GM18519 (cell line): ENCODE data around the gene RAB9A.
"Not testable (repeated sequence)": the region's sequence is repeated elsewhere in the genome, so short reads cannot be mapped to it uniquely, and the experiment has no call there.

Experiments used
- ATAC-seq: cut with Tn5 transposase; IDR thresholded peaks from one replicate; pipeline ENCODE4 v1.9.1; 2021; ENCODE audit warnings: mild to moderate bottlenecking, moderate library complexity; ENCODE audit not compliant: unreplicated experiment, low FRiP score

Gene RAB9A

DNA sequence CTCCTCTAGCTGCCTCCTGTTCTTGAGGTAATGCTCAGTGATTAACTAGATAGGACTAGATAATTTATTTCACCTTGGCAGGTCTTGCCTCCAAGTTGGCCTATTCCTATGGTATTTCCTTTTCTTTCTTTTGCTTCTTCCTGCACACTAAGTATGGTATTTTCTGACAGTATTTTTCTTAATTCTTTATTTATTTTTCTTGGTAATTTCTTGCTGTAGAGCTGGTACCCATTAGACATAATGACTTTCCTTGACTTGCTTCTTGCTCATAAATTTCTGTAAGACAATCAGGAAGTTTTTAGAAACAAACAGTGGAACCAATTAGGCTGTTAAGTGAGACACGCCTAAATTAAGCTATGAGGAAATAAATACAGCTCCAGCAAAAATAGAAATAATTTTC lies 9.5 kb downstream of the RAB9A start:
- ATAC-seq, result no peak

DNA sequence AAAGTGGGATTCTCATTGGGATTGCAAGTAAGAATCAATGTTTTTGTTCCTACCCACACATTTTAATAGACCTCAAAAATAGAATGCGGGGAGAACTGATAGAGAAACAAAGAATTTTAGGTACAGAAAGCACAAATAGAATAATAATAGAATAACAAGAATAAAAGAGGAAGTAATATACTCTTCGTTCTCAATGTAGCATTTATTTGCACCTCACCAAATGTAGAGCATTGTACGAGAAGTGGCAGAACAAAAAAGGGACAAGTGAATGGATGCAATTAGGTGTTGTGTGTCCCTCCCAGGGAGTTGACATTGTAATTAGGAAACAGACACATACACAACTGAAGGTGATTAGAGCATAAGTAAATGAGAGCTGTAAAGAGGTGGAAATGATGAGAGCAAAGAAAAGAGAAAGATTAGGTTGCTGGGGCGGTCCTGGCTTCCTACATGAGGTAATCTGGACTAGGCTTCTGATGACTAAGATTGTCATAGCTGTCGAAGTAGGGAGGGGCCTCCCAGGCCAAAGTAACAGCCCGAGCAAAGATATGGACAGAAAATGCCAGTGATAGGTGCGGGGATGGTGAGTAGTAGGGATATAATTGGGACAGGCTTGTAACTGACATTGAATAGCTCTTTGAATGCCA lies 10.4 kb downstream of the RAB9A start:
- ATAC-seq, result peak; percentile 63

GRCh38 chrX:13700380-13700779 lies 11.5 kb downstream of the RAB9A start:
- ATAC-seq, result no peak

GRCh38 chrX:13702111-13702789 lies 13.3 kb downstream of the RAB9A start:
- no peak for ATAC-seq

- no peak for ATAC-seq
Observed at GRCh38 chrX:13703135-13703534, 14.2 kb downstream of the RAB9A start.

GRCh38 chrX:13703589-13703988 lies 14.7 kb downstream of the RAB9A start:
- no peak for ATAC-seq

DNA sequence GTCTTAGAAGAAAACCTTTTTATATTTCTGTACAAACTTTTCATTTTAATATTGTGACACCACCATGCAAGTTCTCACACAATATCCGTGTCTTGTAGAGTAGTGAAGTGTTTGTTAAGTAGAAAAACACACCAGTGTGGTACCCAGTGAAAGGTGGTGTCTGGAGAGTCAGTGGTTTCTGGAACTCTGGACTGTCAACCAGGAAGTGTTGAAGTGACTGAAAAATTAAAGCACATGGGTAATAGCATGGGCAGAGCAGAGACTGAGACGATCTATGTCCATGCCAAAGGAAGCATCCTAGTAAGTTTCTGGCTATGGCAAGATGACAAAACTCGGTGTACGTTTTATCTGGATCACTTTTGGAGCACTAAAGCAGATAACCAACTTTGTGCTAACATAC lies 22.2 kb downstream of the RAB9A start:
- ATAC-seq, result no peak

DNA sequence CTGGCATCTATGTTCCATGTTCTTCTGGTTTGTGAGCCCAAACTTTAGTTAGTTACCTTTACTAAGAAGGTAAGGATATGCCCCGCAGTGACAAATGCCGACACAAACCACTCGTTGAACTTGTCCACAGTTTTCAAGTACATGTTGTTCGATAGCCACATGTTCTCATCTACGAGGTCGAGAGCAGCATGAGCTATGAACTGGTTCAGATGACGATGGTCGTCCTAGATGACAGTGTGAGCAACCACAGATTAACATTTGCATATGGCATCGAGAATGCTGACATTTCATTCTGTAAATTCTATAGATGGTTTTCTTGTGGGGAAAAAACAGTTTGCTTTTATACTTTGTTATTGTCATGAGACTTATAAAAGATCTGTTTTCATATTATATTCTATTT lies 27.5 kb downstream of the RAB9A start:
- ATAC-seq, result no peak

DNA sequence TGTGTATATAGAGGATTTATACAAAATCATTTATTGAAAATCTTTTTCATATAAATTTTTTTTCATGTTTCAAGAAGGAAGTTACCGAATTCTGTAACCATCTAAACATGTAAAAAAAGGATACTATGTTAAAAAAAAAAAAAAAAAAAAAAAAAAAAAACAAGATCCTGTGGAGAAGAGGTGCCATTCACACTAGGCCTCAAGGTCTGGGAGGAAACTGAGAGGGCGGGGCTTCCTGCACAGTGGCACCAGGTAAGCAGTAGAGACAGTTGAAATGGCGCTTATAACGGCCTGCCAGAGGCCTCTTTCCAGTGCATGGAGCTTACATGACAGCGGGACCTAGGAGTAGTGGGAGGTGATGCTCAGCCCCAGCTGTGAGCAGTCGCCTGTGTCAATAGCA lies 28.0 kb downstream of the RAB9A start:
- no peak for ATAC-seq

DNA sequence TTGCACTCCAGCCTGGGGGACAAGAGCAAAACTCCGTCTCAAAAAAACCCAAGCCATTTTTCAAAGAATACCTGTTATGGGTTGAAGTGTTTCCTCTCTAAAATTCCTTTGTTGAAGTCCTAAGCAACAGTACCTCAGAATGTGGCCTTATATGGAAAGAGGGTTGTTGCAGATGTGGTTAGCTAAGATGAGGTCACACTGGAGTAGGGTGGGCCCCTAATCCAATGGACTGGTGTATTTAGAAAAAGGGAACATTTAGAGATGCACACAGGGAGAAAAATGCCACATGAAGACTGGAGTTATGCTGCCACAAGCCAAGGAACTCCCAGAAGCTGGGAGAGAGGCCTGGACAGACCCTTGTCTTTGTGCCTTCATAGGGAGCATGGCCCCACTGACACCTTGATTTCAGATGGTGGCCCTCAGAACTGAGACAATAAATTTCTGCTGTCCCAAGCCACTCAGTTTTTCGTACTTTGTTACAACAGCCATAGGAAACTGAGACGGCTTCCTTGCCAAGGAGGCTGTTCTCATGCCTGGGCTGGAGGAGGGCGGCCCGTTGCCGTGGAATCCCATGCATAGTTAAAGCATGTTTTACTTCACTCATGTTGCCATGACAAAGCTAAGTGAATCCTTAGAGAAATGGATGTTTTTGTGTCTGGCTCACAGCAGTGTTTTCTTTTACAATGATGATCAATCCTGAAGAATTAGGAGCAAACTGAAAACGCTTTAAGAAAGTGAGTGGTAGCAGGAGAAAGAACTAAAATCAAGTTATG lies 29.0 kb downstream of the RAB9A start:
- ATAC-seq, result no peak

- no peak for ATAC-seq
Observed at GRCh38 chrX:13719192-13719856, 30.4 kb downstream of the RAB9A start.

DNA sequence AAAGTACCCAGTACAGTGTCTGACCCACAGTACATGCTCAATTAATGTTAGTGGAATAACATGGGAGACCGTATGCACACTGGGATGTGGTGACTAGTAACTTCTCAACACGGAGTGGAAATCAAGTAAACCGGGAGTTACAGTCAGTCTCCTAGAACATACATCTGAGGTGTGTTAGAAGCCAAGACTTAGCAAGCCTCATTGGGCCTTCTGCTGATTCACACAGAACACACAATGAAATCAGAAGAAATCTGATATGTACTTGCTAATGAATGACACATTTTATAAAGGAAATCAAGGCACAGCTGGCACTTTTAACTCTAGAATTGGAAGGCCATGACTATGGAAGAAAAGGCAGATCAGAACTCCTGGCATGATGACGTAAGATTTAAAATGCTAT lies 32.4 kb downstream of the RAB9A start:
- ATAC-seq, result no peak

DNA sequence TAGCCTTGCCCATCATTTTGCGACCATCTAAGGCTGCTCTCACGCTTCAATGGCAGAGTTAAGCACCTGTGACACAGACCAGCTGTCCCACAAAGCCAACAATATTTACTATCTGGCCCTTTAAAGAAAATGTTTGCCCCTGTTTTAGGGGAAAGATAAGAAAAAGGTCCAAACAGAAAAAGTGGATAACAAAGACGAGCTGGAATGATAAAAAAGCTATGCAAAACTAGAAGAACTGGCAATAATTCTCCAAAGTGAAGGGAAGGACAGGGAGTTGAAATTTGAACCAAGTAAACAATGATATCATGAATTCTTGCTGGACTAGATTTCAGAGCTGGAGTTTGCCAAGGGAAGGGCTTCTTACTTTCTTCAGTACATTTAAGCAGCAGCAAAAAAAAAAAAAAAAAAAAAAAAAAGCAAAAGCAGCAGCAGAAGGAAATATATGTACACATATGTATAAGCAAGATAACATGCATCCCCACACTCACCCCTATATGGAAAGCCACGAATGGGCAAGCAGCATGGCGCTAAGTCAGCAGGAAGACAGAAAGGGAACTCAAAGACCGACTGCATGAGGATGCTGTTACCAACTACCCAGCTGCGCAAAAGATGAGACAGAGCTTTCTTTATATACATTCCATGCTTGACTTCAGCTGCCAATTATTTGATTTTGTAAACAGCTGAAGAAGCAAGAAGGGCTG lies 33.0 kb downstream of the RAB9A start:
- no peak for ATAC-seq

- not testable (repeated sequence) for ATAC-seq
Observed at GRCh38 chrX:13724878-13725277, 36.0 kb downstream of the RAB9A start.

DNA sequence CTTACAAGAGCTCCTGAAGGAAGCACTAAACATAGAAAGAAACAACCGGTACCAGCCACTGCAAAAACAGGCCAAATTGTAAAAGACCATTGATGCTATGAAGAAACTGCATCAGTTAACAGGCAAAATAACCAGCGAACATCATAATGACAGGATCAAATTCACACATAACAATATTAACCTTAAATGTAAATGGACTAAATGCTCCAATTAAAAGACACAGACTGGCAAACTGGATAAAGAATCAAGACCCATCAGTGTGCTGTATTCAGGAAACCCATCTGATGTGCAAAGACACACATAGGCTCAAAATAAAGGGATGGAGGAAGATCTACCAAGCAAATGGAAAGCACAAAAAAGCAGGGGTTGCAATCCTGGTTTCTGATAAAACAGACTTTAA lies 37.7 kb downstream of the RAB9A start:
- ATAC-seq, result not testable (repeated sequence)

GRCh38 chrX:13730523-13730922 lies 41.6 kb downstream of the RAB9A start:
- not testable (repeated sequence) for ATAC-seq

DNA sequence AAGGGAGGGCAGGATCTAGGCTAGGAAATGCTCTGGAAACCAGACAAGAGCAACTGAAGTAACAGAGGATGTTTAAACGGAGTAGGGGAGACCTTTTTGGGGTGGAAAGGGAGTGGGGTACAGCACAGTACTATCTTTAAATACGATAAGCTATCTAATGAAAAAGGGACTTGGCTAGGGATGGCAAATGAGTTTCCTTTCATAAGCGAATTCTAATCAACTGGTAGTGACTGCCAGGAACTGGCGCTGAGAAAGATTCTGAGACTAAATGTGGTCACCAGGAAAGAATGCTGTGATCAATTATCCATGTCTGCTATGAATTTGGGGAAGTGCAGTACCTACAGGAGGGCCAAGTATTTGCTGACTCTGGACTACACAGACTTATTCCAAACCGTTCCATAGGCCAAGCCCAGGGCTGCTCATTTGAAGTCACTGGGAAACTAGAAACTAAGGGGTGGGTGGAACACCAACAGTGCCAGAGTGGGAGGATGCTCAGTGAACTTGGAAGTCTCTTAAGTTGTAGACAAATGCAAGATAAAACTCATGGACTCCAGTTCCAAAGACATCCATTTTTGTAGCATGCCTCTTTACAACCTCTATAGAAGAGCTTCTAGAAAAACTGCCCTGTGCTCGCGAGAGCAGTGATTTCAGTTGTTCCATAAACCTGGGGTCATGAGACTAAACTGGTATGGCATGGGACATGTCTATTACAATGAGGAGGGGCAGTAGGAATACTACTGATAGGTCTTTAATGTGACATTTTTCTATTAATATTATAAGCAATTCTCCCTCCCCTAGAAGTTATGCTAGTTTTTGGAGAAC lies 43.5 kb downstream of the RAB9A start:
- no peak for ATAC-seq

DNA sequence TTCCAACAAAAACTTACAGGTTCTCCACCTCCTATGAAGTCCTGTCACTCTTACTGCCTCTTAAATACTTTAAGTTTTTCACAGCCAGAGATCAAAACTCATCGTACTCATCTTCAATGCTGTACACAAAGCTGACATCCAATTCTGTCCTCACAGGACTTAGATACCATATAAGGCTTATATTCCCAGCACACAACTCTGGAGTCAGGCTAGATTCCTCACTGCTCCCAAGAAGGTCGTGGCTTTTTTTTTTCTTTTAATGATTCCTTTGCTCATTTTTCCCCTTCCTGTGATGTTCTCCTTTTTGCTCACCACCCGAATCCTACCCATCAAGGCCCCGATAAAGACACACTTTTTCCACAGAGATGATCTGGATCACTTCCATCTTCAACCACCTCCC lies 44.6 kb downstream of the RAB9A start:
- ATAC-seq, result no peak

- peak; percentile 78 for ATAC-seq
Observed at GRCh38 chrX:13734278-13735172, 45.6 kb downstream of the RAB9A start, which contains the start of the genes OFD1 and TRAPPC2. Gene OFD1, plus strand, starts transcription at chrX:13734748. Its CDS starts 324 bp downstream, at chrX:13735072. Gene TRAPPC2, minus strand, starts transcription at chrX:13734620. Its CDS starts 14,657 bp downstream, at chrX:13719963.
